Gastrocnemius medialis (tissue), 4 donors: ENCODE data around the gene CCL4. TPM values are rescaled to one million over a fixed set of nuclear protein-coding genes. Genes with fewer than 3 reads are reported as not detected.
A peak's percentile ranks its signal among the peaks of the same experiment; 100 is the strongest.
"Not testable (repeated sequence)": the region's sequence is repeated elsewhere in the genome, so short reads cannot be mapped to it uniquely, and the experiment has no call there.

Source experiments
- ATAC-seq, 2 donors: fragments of 150-250 bp; one replicate each; pipeline ENCODE4 v1.9.1; 2016
- DNase-seq, 2 donors: peaks; one replicate each; pipeline ENCODE4 v3.0.0-alpha.2; 2019
- H3K27ac ChIP-seq, 4 donors: fragments of 200-600 bp; sonication (generic); 1 replicate in 1 of 4; 2 replicates in 3 of 4; pipeline ENCODE4 v1.5.1; 2016 to 2018; ENCODE audit warnings: mild to moderate bottlenecking in 2 of 4, moderate library complexity in 1 of 4
- H3K27me3 ChIP-seq, 3 donors: fragments of 200-600 bp; sonication (generic) in 2 of 3; 1 replicate in 1 of 3; 2 replicates in 2 of 3; pipeline versions ENCODE4 v1.5.1 to v1.6.0; 2016 to 2019; ENCODE audit warnings: mild to moderate bottlenecking in 1 of 3, moderate library complexity in 1 of 3
- H3K36me3 ChIP-seq, 2 donors: fragments of 200-600 bp; sonication (generic) in 1 of 2; one replicate each; pipeline ENCODE4 v1.5.1; 2017 to 2018
- H3K4me1 ChIP-seq, 2 donors: fragments of 200-600 bp; sonication (generic) in 1 of 2; one replicate each; pipeline ENCODE4 v1.5.1; 2016 to 2017; ENCODE audit warnings: mild to moderate bottlenecking in 2 of 2
- H3K4me3 ChIP-seq, 4 donors: fragments of 200-600 bp; sonication (generic) in 3 of 4; 1 replicate in 1 of 4; 2 replicates in 3 of 4; pipeline ENCODE4 v1.5.1; 2016 to 2019; ENCODE audit warnings: mild to moderate bottlenecking in 2 of 4
- H3K9me3 ChIP-seq, 3 donors: fragments of 200-600 bp; sonication (generic) in 2 of 3; 1 replicate in 1 of 3; 2 replicates in 2 of 3; pipeline ENCODE4 v1.5.1; 2016 to 2019
- CTCF ChIP-seq, 5 experiments: fragments of 450-650 bp in 3 of 5; fragments of 200-600 bp in 2 of 5; sonication (generic) in 2 of 5; IDR thresholded peaks in 4 of 5; conservative IDR thresholded peaks in 1 of 5; 1 replicate in 4 of 5; 2 replicates in 1 of 5; pipeline ENCODE4 v1.5.1; 2016 to 2019; ENCODE audit warnings: antibody characterized with exemption in 5 of 5, mild to moderate bottlenecking in 3 of 5, moderate library complexity in 3 of 5
- POLR2A ChIP-seq, 2 donors: fragments of 450-650 bp; IDR thresholded peaks; one replicate each; pipeline ENCODE4 v1.6.1; 2017; ENCODE audit warnings: antibody characterized with exemption in 2 of 2, mild to moderate bottlenecking in 2 of 2, moderate library complexity in 2 of 2
- in situ Hi-C, 4 donors: fragments of 200-750 bp; cut with MboI; loops; one replicate each; pipeline versions ENCODE4 v1.15.0 to v1.8.0; 2017; ENCODE audit warnings: low sequenced_read_pairs in 4 of 4
- intact Hi-C: fragments of 100-400 bp; cut with DNase I; formaldehyde crosslinking; loops from one replicate; pipeline ENCODE4 v1.15.1; 2023; ENCODE audit warnings: low total_unique reads
- total RNA-seq, 4 donors: library from RNA; depleted of rRNA; stranded (reverse); fragments of >200 nt; gene quantifications; one replicate each; pipeline versions ENCODE4 v1.1.0 to v1.2.3, GENCODE V29; 2016

The CCL4 gene
- total RNA-seq, 4 donors from 2014 or later = 0.42 to 0.49 TPM; not detected in 2

- TF ChIP-seq POLR2A (IDR thresholded peaks at IDR 0.05) (no peak), CTCF (IDR thresholded peaks at IDR 0.05 in 4 of 5, conservative IDR thresholded peaks at IDR 0.05 in 1 of 5) (no peak)
- intact Hi-C loops (loop anchor here (5.0 kb wide), 1 partner anchor 102 kb away; no protein-coding TSS in a partner anchor), in situ Hi-C loops (no loop called here)
- DNase-seq = no peak
- H3K9me3 ChIP-seq = no peaks in the 10 kb centered on the region
- ATAC-seq = no peak
- H3K4me1 ChIP-seq = no peaks in the 10 kb centered on the region
- no peak overlapping the region for H3K27ac ChIP-seq
- no peak overlapping the region for H3K4me3 ChIP-seq
- no peaks in the 10 kb centered on the region for H3K27me3 ChIP-seq
- no peaks in the 10 kb centered on the region for H3K36me3 ChIP-seq
Observed at GRCh38 chr17:36074365-36074764, 29.3 kb upstream of the CCL4 start.

GRCh38 chr17:36081681-36082471 lies 21.8 kb upstream of the CCL4 start:
- H3K4me1 ChIP-seq, ATAC-seq, H3K4me3 ChIP-seq, DNase-seq, intact Hi-C loops, in situ Hi-C loops, H3K27me3 ChIP-seq, H3K36me3 ChIP-seq, H3K27ac ChIP-seq, H3K9me3 ChIP-seq: not testable (repeated sequence)

- intact Hi-C loops, H3K27ac ChIP-seq, H3K4me3 ChIP-seq, H3K4me1 ChIP-seq, H3K36me3 ChIP-seq, H3K27me3 ChIP-seq, in situ Hi-C loops, H3K9me3 ChIP-seq: not testable (repeated sequence)
- DNase-seq (peak in 1 of 2 donors; percentile 26), ATAC-seq (peak in 1 of 2 donors; percentile 68)
Observed at GRCh38 chr17:36082482-36083120, 21.0 kb upstream of the CCL4 start.

GRCh38 chr17:36083691-36084090 lies 19.9 kb upstream of the CCL4 start:
- H3K27ac ChIP-seq, intact Hi-C loops, in situ Hi-C loops, ATAC-seq, H3K4me3 ChIP-seq, H3K4me1 ChIP-seq, DNase-seq, H3K36me3 ChIP-seq, H3K27me3 ChIP-seq, H3K9me3 ChIP-seq: not testable (repeated sequence)

GRCh38 chr17:36085765-36086164 lies 17.9 kb upstream of the CCL4 start:
- peak in 1 of 2 donors; percentile 62 for ATAC-seq
- Histone ChIP-seq H3K9me3 (no peaks in the 10 kb centered on the region), H3K4me1 (no peaks in the 10 kb centered on the region), H3K27ac (no peak overlapping the region), H3K4me3 (no peak overlapping the region), H3K27me3 (peaks cover 0 to 4% (median 0%) of the 10 kb centered on the region in 3 donors), H3K36me3 (no peaks in the 10 kb centered on the region)
- DNase-seq = no peak
- intact Hi-C loops (no loop called here), in situ Hi-C loops (no loop called here)
- TF ChIP-seq POLR2A (IDR thresholded peaks at IDR 0.05) (no peak), CTCF (IDR thresholded peaks at IDR 0.05 in 4 of 5, conservative IDR thresholded peaks at IDR 0.05 in 1 of 5) (no peak)

- H3K27ac ChIP-seq = no peak overlapping the region
- H3K4me1 ChIP-seq = no peaks in the 10 kb centered on the region
- in situ Hi-C loops = no loop called here
- H3K4me3 ChIP-seq = no peak overlapping the region
- intact Hi-C loops = no loop called here
- H3K9me3 ChIP-seq = no peaks in the 10 kb centered on the region
- H3K27me3 ChIP-seq = peaks cover 0 to 4% (median 0%) of the 10 kb centered on the region in 3 donors
- ATAC-seq = no peak
- no peak for TF ChIP-seq CTCF (IDR thresholded peaks at IDR 0.05 in 4 of 5, conservative IDR thresholded peaks at IDR 0.05 in 1 of 5)
- TF ChIP-seq POLR2A (IDR thresholded peaks at IDR 0.05) = no peak
- DNase-seq = no peak
- H3K36me3 ChIP-seq = no peaks in the 10 kb centered on the region
Observed at GRCh38 chr17:36086791-36087190, 16.8 kb upstream of the CCL4 start.

- H3K9me3 ChIP-seq, intact Hi-C loops, DNase-seq, H3K27ac ChIP-seq, ATAC-seq, H3K27me3 ChIP-seq, H3K36me3 ChIP-seq, H3K4me1 ChIP-seq, H3K4me3 ChIP-seq, in situ Hi-C loops: not testable (repeated sequence)
Observed at GRCh38 chr17:36087471-36087870, 16.2 kb upstream of the CCL4 start.

- in situ Hi-C loops, H3K9me3 ChIP-seq, H3K27ac ChIP-seq: not testable (repeated sequence)
Observed at GRCh38 chr17:36087897-36088572, 15.6 kb upstream of the CCL4 start.

More at GRCh38 chr17:36087897-36088572, 15.6 kb upstream of the CCL4 start:
- DNase-seq, intact Hi-C loops, H3K27me3 ChIP-seq, H3K4me3 ChIP-seq, H3K4me1 ChIP-seq, ATAC-seq, H3K36me3 ChIP-seq: not testable (repeated sequence)
